ENCODE results near the gene CDC7. TPM values are rescaled to one million over a fixed set of nuclear protein-coding genes. Genes with fewer than 3 reads are reported as not detected.

Gene CDC7
- total RNA-seq = 10 to 100 TPM in 1 of 3 donors, 1 to 10 TPM in 2; 7.2 to 11.4 (median 7.9) TPM
- 8.2 TPM for total RNA-seq (2013)

- TF ChIP-seq CTCF (IDR thresholded peaks at IDR 0.05) = peak; percentile 29
- Histone ChIP-seq H3K4me3 (ENCODE audit: low read length) (peak within 1 kb of the TSS; percentile 95), H3K27me3 (ENCODE audit: control insufficient read depth, insufficient read depth, low read length) (no peaks in the 10 kb centered on the region), H3K36me3 (ENCODE audit: control insufficient read depth, insufficient read depth, low read length) (no peaks in the 10 kb centered on the region), H3K27ac (ENCODE audit: low read length) (peak within 1 kb of the TSS; percentile 77), H3K4me1 (ENCODE audit: control insufficient read depth, insufficient read depth, low read length) (peaks cover 4% of the 10 kb centered on the region), H3K9me3 (ENCODE audit: control insufficient read depth, insufficient read depth, low read length) (no peaks in the 10 kb centered on the region)
- no peak within 1 kb of the TSS for H3K27ac Mint-ChIP-seq
- ATAC-seq (peak; percentile 81 to 84 (median 83)), DNase-seq (peak; percentile 80 to 92)
- H3K4me3 Mint-ChIP-seq = no peak within 1 kb of the TSS
- peaks cover 11 to 19% of the 10 kb centered on the region in 2 donors for H3K4me1 Mint-ChIP-seq
- intact Hi-C loops (cut with micrococcal nuclease) = no loop called here
- H3K27me3 Mint-ChIP-seq (ENCODE audit: low read depth in 2 of 2) = no peaks in the 10 kb centered on the region
- no peaks in the 10 kb centered on the region for H3K9me3 Mint-ChIP-seq
- no peaks in the 10 kb centered on the region for H3K36me3 Mint-ChIP-seq
- 0% methylated on average over 68 of the region's 68 CpGs for WGBS (ENCODE audit: insufficient coverage)
Measured at GRCh38 chr1:91500756-91501522, at the start of gene CDC7. CDC7 (plus strand) TSS chr1:91500851; CDS start chr1:91501717, 866 bp downstream.

GRCh38 chr1:91454136-91454535 lies 46.5 kb upstream of the CDC7 start:
- H3K36me3 Mint-ChIP-seq = no peaks in the 10 kb centered on the region
- WGBS (ENCODE audit: insufficient coverage) = 83% methylated on average over 1 of the region's 2 CpGs

GRCh38 chr1:91455334-91455733 lies 45.3 kb upstream of the CDC7 start:
- Histone ChIP-seq H3K27ac (ENCODE audit: low read length) (no peak overlapping the region), H3K4me1 (ENCODE audit: control insufficient read depth, insufficient read depth, low read length) (no peaks in the 10 kb centered on the region), H3K27me3 (ENCODE audit: control insufficient read depth, insufficient read depth, low read length) (peaks cover 2% of the 10 kb centered on the region), H3K4me3 (ENCODE audit: low read length) (no peak overlapping the region), H3K36me3 (ENCODE audit: control insufficient read depth, insufficient read depth, low read length) (no peaks in the 10 kb centered on the region), H3K9me3 (ENCODE audit: control insufficient read depth, insufficient read depth, low read length) (no peaks in the 10 kb centered on the region)
- peaks cover 3 to 7% of the 10 kb centered on the region in 2 donors for H3K27me3 Mint-ChIP-seq (ENCODE audit: low read depth in 2 of 2)
- H3K4me3 Mint-ChIP-seq = no peak overlapping the region
- no peak for TF ChIP-seq CTCF (IDR thresholded peaks at IDR 0.05)
- intact Hi-C loops (cut with micrococcal nuclease) = no loop called here
- H3K36me3 Mint-ChIP-seq = no peaks in the 10 kb centered on the region
- WGBS (ENCODE audit: insufficient coverage) = 96% methylated on average over 3 of the region's 3 CpGs
- H3K4me1 Mint-ChIP-seq = no peaks in the 10 kb centered on the region
- no peaks in the 10 kb centered on the region for H3K9me3 Mint-ChIP-seq
- no peak overlapping the region for H3K27ac Mint-ChIP-seq
- DNase-seq = no peak
- no peak for ATAC-seq

More at GRCh38 chr1:91454136-91454535, 46.5 kb upstream of the CDC7 start:
- TF ChIP-seq CTCF (IDR thresholded peaks at IDR 0.05) = no peak
- Mint-ChIP-seq H3K27me3 (ENCODE audit: low read depth in 2 of 2) (peaks cover 3 to 7% of the 10 kb centered on the region in 2 donors), H3K9me3 (no peaks in the 10 kb centered on the region), H3K4me3 (no peak overlapping the region), H3K4me1 (no peaks in the 10 kb centered on the region), H3K27ac (no peak overlapping the region)
- H3K27ac ChIP-seq (ENCODE audit: low read length) = no peak overlapping the region
- DNase-seq (no peak), ATAC-seq (no peak)
- H3K27me3 ChIP-seq (ENCODE audit: control insufficient read depth, insufficient read depth, low read length) = peaks cover 2% of the 10 kb centered on the region
- intact Hi-C loops (cut with micrococcal nuclease) = no loop called here
- H3K4me1 ChIP-seq (ENCODE audit: control insufficient read depth, insufficient read depth, low read length) = no peaks in the 10 kb centered on the region
- no peaks in the 10 kb centered on the region for H3K36me3 ChIP-seq (ENCODE audit: control insufficient read depth, insufficient read depth, low read length)
- no peaks in the 10 kb centered on the region for H3K9me3 ChIP-seq (ENCODE audit: control insufficient read depth, insufficient read depth, low read length)
- H3K4me3 ChIP-seq (ENCODE audit: low read length) = no peak overlapping the region

Data from natural killer cell (primary cell).